Measurements from ENCODE around the gene TAS2R7. TPM values are rescaled to one million over a fixed set of nuclear protein-coding genes. Genes with fewer than 3 reads are reported as not detected.
"Not testable (repeated sequence)": the region's sequence is repeated elsewhere in the genome, so short reads cannot be mapped to it uniquely, and the experiment has no call there.

The TAS2R7 gene
- total RNA-seq, 1 donor from 2014 or later, result not detected

DNA sequence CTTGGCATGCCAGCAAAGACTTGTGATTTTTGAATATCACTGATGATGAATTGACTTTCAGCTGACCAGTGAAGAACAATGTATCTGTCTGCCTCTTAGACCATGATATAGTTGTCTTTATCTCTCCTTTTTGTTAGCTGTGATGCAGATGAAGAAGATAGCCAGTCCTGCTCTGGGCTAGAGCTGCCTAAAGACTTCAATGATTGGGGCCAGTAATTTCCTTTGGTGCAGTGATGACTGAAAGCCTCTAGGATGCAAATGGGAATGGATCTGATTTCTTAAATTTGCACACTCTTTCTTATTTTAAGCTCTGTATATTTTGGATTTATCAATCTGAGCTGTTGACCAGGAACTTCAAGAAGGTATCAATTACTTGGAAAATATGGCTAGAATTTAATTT is 7.6 kb upstream of the TAS2R7 start, which contains the start of gene TAS2R9:
TSS of gene TAS2R9 (minus strand) at position 101 of the 400 bp plus-strand sequence. CDS start at position 8, 93 bp downstream.
- Mint-ChIP-seq H3K9me3 (ENCODE audit: low read depth) (no peaks in the 10 kb centered on the region), H3K36me3 (ENCODE audit: insufficient read depth) (no peaks in the 10 kb centered on the region), H3K4me1 (ENCODE audit: low read depth) (peaks cover 33% of the 10 kb centered on the region), H3K4me3 (ENCODE audit: low read depth) (no peak within 1 kb of the TSS), H3K27me3 (peaks cover 49% of the 10 kb centered on the region), H3K27ac (no peak within 1 kb of the TSS)
- no peak for DNase-seq (ENCODE audit: low spot score, unreplicated experiment)
- TF ChIP-seq, protein P1, sequence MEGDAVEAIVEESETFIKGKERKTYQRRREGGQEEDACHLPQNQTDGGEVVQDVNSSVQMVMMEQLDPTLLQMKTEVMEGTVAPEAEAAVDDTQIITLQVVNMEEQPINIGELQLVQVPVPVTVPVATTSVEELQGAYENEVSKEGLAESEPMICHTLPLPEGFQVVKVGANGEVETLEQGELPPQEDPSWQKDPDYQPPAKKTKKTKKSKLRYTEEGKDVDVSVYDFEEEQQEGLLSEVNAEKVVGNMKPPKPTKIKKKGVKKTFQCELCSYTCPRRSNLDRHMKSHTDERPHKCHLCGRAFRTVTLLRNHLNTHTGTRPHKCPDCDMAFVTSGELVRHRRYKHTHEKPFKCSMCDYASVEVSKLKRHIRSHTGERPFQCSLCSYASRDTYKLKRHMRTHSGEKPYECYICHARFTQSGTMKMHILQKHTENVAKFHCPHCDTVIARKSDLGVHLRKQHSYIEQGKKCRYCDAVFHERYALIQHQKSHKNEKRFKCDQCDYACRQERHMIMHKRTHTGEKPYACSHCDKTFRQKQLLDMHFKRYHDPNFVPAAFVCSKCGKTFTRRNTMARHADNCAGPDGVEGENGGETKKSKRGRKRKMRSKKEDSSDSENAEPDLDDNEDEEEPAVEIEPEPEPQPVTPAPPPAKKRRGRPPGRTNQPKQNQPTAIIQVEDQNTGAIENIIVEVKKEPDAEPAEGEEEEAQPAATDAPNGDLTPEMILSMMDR (IDR thresholded peaks at IDR 0.05; ENCODE audit: unreplicated experiment), result no peak

DNA sequence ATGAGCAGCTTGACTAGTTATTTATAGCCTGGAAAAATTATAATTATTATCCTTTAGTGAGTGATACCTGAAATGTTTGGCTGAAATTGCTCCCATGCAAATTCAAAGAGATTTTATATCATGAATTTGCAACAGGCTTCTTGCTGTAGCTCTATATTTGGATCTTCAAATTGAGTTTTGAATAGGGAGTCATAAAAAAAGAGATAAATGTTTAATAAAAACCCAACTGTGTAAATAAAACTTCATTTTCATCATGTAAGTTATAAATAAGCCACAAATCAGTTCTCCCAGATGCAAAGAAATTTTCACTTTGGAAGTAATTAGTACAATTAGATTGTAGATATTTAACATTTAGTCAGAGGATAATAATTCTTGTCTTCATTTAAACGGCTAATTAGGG is 4.8 kb upstream of the TAS2R7 start, which contains the start of gene TAS2R8:
TSS of gene TAS2R8 (minus strand) at position 101 of the 400 bp plus-strand sequence. CDS start 306 bp downstream, outside the sequence.
- no peak for DNase-seq (ENCODE audit: low spot score, unreplicated experiment)
- Mint-ChIP-seq H3K9me3 (ENCODE audit: low read depth) (no peaks in the 10 kb centered on the region), H3K27me3 (peaks cover 42% of the 10 kb centered on the region), H3K4me3 (ENCODE audit: low read depth) (no peak within 1 kb of the TSS), H3K4me1 (ENCODE audit: low read depth) (peaks cover 36% of the 10 kb centered on the region), H3K27ac (no peak within 1 kb of the TSS), H3K36me3 (ENCODE audit: insufficient read depth) (no peaks in the 10 kb centered on the region)
- TF ChIP-seq, protein P1 (IDR thresholded peaks at IDR 0.05; ENCODE audit: unreplicated experiment), result no peak

DNA sequence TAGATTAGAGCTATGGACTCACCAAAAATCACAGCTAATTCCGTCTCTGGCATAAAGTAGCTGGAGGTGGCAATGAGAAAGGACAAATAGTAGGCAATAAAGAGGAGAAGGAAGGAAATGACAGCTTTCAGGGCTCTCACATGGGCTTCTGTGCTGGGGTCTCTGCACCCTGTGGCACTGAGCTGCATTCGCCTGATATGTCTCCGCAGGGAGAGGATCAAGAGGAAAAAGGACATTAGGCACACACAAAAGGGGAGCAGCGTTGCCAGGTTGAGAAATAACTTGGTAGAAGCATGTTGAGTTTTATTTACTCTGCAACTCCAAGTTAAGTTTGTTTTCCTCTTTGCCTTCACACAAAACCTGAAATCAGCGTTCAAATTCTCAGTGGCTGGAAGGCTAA is 686 bp downstream of the TAS2R7 start:
- no peak for DNase-seq (ENCODE audit: low spot score, unreplicated experiment)
- no peak overlapping the region for H3K27ac Mint-ChIP-seq

DNA sequence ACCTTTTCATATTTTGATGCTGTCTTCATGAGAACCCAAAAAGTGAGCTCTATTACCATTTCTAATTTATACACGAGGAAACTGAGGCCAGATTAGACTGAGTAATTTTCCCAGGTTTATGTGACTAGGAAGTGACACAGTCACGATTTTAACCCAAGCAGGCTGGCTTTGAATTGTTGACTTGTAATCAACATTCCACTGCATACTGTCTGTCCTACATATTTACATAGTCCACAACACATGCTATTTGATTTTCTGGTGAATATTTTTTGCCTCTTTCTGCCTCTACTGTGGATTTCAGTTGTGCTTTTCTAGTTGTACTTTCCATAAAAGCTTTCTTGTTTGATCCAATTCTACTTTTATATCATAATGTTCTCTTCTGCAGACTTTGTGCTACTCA is 8.2 kb downstream of the TAS2R7 start:
- peaks cover 9% of the 10 kb centered on the region for H3K27me3 Mint-ChIP-seq
- DNase-seq (ENCODE audit: low spot score, unreplicated experiment), result no peak
- no peak overlapping the region for H3K27ac Mint-ChIP-seq
- H3K4me3 Mint-ChIP-seq (ENCODE audit: low read depth), result no peak overlapping the region
- TF ChIP-seq, protein P1 (IDR thresholded peaks at IDR 0.05; ENCODE audit: unreplicated experiment), result no peak
- peaks cover 9% of the 10 kb centered on the region for H3K9me3 Mint-ChIP-seq (ENCODE audit: low read depth)
- peaks cover 7% of the 10 kb centered on the region for H3K4me1 Mint-ChIP-seq (ENCODE audit: low read depth)
- peaks cover 3% of the 10 kb centered on the region for H3K36me3 Mint-ChIP-seq (ENCODE audit: insufficient read depth)

More for the DNA sequence above, 686 bp downstream of the TAS2R7 start:
- Mint-ChIP-seq H3K4me1 (ENCODE audit: low read depth) (peaks cover 23% of the 10 kb centered on the region), H3K9me3 (ENCODE audit: low read depth) (no peaks in the 10 kb centered on the region), H3K36me3 (ENCODE audit: insufficient read depth) (no peaks in the 10 kb centered on the region), H3K4me3 (ENCODE audit: low read depth) (no peak overlapping the region), H3K27me3 (peaks cover 31% of the 10 kb centered on the region)
- TF ChIP-seq, protein P1 (IDR thresholded peaks at IDR 0.05; ENCODE audit: unreplicated experiment), result no peak

DNA sequence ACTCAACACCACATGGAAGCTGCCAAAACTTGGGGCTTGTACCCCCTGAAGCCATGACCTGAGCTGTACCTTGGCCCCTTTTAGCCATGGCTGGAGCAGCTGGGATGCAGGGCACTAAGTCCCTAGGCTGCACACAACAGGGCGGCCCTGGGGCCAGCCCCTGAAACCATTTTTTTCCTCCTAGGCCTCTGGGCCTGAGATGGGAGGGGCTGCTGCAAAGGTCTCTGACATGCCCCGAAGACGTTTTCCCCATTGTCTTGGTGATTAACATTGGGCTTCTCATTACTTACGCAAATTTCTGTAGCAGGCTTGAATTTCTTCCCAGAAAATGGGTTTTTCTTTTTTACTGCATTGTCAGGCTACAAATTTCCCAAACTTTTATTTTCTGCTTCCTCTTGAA is 10.7 kb downstream of the TAS2R7 start:
- not testable (repeated sequence) for H3K4me1 Mint-ChIP-seq (ENCODE audit: low read depth); H3K4me3 Mint-ChIP-seq (ENCODE audit: low read depth); DNase-seq (ENCODE audit: low spot score, unreplicated experiment); H3K36me3 Mint-ChIP-seq (ENCODE audit: insufficient read depth); H3K27ac Mint-ChIP-seq; H3K9me3 Mint-ChIP-seq (ENCODE audit: low read depth); H3K27me3 Mint-ChIP-seq

DNA sequence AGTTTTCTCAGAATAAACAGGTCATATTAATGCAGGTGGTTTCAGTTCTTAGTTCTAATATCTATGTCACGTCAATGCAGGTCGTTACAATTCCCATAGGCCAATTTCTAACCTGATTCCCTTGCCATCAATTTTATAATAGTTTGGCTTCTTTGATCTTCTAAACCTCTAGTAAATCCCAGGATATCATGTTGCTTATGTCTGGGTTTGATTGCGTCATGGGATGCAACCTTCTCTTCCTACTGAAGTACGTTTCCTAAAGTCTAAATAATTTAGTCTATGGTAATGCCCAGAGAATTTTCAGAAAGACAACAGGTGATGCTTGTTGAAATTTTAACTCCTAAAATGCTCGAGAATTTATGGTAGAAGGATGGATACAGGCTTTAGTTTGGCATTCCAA is 19.2 kb downstream of the TAS2R7 start:
- TF ChIP-seq, protein P1 (IDR thresholded peaks at IDR 0.05; ENCODE audit: unreplicated experiment), result no peak
- no peak overlapping the region for H3K27ac Mint-ChIP-seq
- H3K4me1 Mint-ChIP-seq (ENCODE audit: low read depth), result peaks cover 1% of the 10 kb centered on the region
- H3K36me3 Mint-ChIP-seq (ENCODE audit: insufficient read depth), result no peaks in the 10 kb centered on the region
- DNase-seq (ENCODE audit: low spot score, unreplicated experiment), result no peak
- H3K27me3 Mint-ChIP-seq, result peaks cover 3% of the 10 kb centered on the region
- no peak overlapping the region for H3K4me3 Mint-ChIP-seq (ENCODE audit: low read depth)
- H3K9me3 Mint-ChIP-seq (ENCODE audit: low read depth), result no peaks in the 10 kb centered on the region
